Smooth muscle cell (in vitro differentiated cells): ENCODE results near the gene OR5H15. TPM values are rescaled to one million over a fixed set of nuclear protein-coding genes. Genes with fewer than 3 reads are reported as not detected.
"Not testable (repeated sequence)": the region's sequence is repeated elsewhere in the genome, so short reads cannot be mapped to it uniquely, and the experiment has no call there.

Source experiments
- DNase-seq: peaks from one replicate; lab custom pipeline; 2025; ENCODE audit not compliant: unreplicated experiment; lab: John Stamatoyannopoulos, UW
- H2AFZ ChIP-seq: fragments of 200-600 bp; sonication (generic); 2 replicates; pipeline ENCODE4 v1.6.0; 2016; ENCODE audit warnings: antibody characterized with exemption, low read depth, mild to moderate bottlenecking
- H3F3A ChIP-seq: fragments of 200-600 bp; sonication (generic); 2 replicates; pipeline ENCODE4 v1.6.0; 2017; ENCODE audit warnings: antibody characterized with exemption, low read depth
- H3K27ac ChIP-seq: fragments of 200-600 bp; sonication (generic); 2 replicates; pipeline ENCODE4 v1.5.1; 2016; ENCODE audit warnings: low read depth, mild to moderate bottlenecking
- H3K27me3 ChIP-seq: fragments of 200-600 bp; sonication (generic); 2 replicates; pipeline ENCODE4 v1.6.1; 2016; ENCODE audit warnings: low read depth, mild to moderate bottlenecking
- H3K36me3 ChIP-seq: fragments of 200-600 bp; sonication (generic); 2 replicates; pipeline ENCODE4 v1.5.1; 2016; ENCODE audit warnings: low read depth
- H3K4me1 ChIP-seq: fragments of 200-600 bp; sonication (generic); 2 replicates; pipeline ENCODE4 v1.5.1; 2016; ENCODE audit warnings: low read depth
- H3K4me2 ChIP-seq: fragments of 200-600 bp; sonication (generic); 2 replicates; pipeline ENCODE4 v1.6.0; 2016; ENCODE audit warnings: mild to moderate bottlenecking
- H3K4me3 ChIP-seq: fragments of 200-600 bp; sonication (generic); 2 replicates; pipeline ENCODE4 v1.5.1; 2016; ENCODE audit warnings: mild to moderate bottlenecking
- H3K79me2 ChIP-seq: fragments of 200-600 bp; sonication (generic); 2 replicates; pipeline ENCODE4 v1.6.0; 2016; ENCODE audit warnings: low read depth, mild to moderate bottlenecking
- H3K9ac ChIP-seq: fragments of 200-600 bp; sonication (generic); 2 replicates; pipeline ENCODE4 v1.6.0; 2016; ENCODE audit warnings: low read depth
- H3K9me3 ChIP-seq: fragments of 200-600 bp; sonication (generic); replicated peaks from 2 replicates; pipeline ENCODE4 v1.5.1; 2016; ENCODE audit warnings: low read depth
- H4K20me1 ChIP-seq: fragments of 200-600 bp; sonication (generic); 2 replicates; pipeline ENCODE4 v1.6.0; 2016; ENCODE audit warnings: low read depth
- CTCF ChIP-seq: fragments of 200-600 bp; sonication (generic); IDR thresholded peaks from 2 replicates; pipeline ENCODE4 v1.5.1; 2017; ENCODE audit warnings: borderline replicate concordance, mild to moderate bottlenecking, antibody characterized with exemption; ENCODE audit not compliant: insufficient read depth, poor library complexity, severe bottlenecking
- WGBS: methylation state at CpG from one replicate; pipeline ENCODE4 v1.1.7; 2016; ENCODE audit warnings: low lambda C conversion rate; 5-methylcytosine and 5-hydroxymethylcytosine counted together
- polyA plus RNA-seq: library from polyadenylated mRNA; unstranded; fragments of >200 nt; fragmentation: Nextera tagmentation; extraction: Ambion mirVana; gene quantifications from 2 replicates; pipeline ENCODE4 v1.2.1, GENCODE V29; 2016
- total RNA-seq: library from RNA; depleted of rRNA; stranded (reverse); fragments of >200 nt; gene quantifications from 2 replicates; pipeline ENCODE4 v1.2.3, GENCODE V29; 2014

Gene OR5H15
- total and polyA plus RNA-seq, 2 experiments from 2014 or later: not detected

- no peaks in the 10 kb centered on the region for H3K36me3 ChIP-seq
- DNase-seq: no peak
- no peaks in the 10 kb centered on the region for H3K4me1 ChIP-seq
- no peak overlapping the region for H3K4me2 ChIP-seq
- no peaks in the 10 kb centered on the region for H3K27me3 ChIP-seq
- H3K9ac ChIP-seq: no peak overlapping the region
- no peaks in the 10 kb centered on the region for H3F3A ChIP-seq
- H3K27ac ChIP-seq: no peak overlapping the region
- no peak for TF ChIP-seq CTCF
- no peak overlapping the region for H2AFZ ChIP-seq
- H3K9me3 ChIP-seq: no peaks in the 10 kb centered on the region
- H4K20me1 ChIP-seq: no peaks in the 10 kb centered on the region
- H3K4me3 ChIP-seq: no peak overlapping the region
- H3K79me2 ChIP-seq: no peaks in the 10 kb centered on the region
Measured at GRCh38 chr3:98140531-98140930, 26.0 kb upstream of the OR5H15 start.

GRCh38 chr3:98147179-98147578 is 19.3 kb upstream of the OR5H15 start, which contains the start of gene OR5H14:
TSS of gene OR5H14 (plus strand) at chr3:98147479. CDS start at chr3:98149386, 1,907 bp downstream.
- H3K4me2 ChIP-seq: no peak within 1 kb of the TSS
- no peaks in the 10 kb centered on the region for H3K4me1 ChIP-seq
- no peak within 1 kb of the TSS for H3K27ac ChIP-seq
- TF ChIP-seq CTCF: no peak
- H3K9me3 ChIP-seq: no peaks in the 10 kb centered on the region
- H3K79me2 ChIP-seq: no peaks in the 10 kb centered on the region
- no peaks in the 10 kb centered on the region for H4K20me1 ChIP-seq
- H3K4me3 ChIP-seq: no peak within 1 kb of the TSS
- H3K27me3 ChIP-seq: no peaks in the 10 kb centered on the region
- peaks cover 5% of the 10 kb centered on the region for H3F3A ChIP-seq
- no peak within 1 kb of the TSS for H3K9ac ChIP-seq
- DNase-seq: no peak
- whole genome bisulfite sequencing: 83% methylated on average over 1 of the region's 1 CpG
- no peak within 1 kb of the TSS for H2AFZ ChIP-seq
- no peaks in the 10 kb centered on the region for H3K36me3 ChIP-seq

- Histone ChIP-seq H3K79me2 (no peaks in the 10 kb centered on the region), H3K4me3 (no peak overlapping the region), H3K9ac (no peak overlapping the region), H3K27me3 (no peaks in the 10 kb centered on the region), H3F3A (peaks cover 5% of the 10 kb centered on the region), H3K4me2 (no peak overlapping the region), H3K27ac (no peak overlapping the region), H3K36me3 (no peaks in the 10 kb centered on the region), H4K20me1 (no peaks in the 10 kb centered on the region), H3K4me1 (no peaks in the 10 kb centered on the region), H3K9me3 (no peaks in the 10 kb centered on the region), H2AFZ (no peak overlapping the region)
- 90% methylated on average over 3 of the region's 3 CpGs for WGBS
- no peak for TF ChIP-seq CTCF
- no peak for DNase-seq
Measured at GRCh38 chr3:98148751-98149150, 17.7 kb upstream of the OR5H15 start.

- not testable (repeated sequence) for H3F3A ChIP-seq, H3K4me2 ChIP-seq, H2AFZ ChIP-seq, H3K9me3 ChIP-seq, H4K20me1 ChIP-seq, DNase-seq, H3K9ac ChIP-seq, H3K27ac ChIP-seq, H3K4me1 ChIP-seq, H3K4me3 ChIP-seq, H3K27me3 ChIP-seq, H3K36me3 ChIP-seq, H3K79me2 ChIP-seq
- WGBS: 86% methylated on average over 4 of the region's 4 CpGs
Measured at GRCh38 chr3:98149456-98149855, 17.0 kb upstream of the OR5H15 start.
